ENCODE data around the gene SPPL3.
"Not testable (repeated sequence)": the region's sequence is repeated elsewhere in the genome, so short reads cannot be mapped to it uniquely, and the experiment has no call there.

Gene SPPL3

GRCh38 chr12:120744922-120745493, 159.2 kb downstream of the SPPL3 start:
- DNase-seq (ENCODE audit: low spot score): no peak

- DNase-seq (ENCODE audit: low spot score): no peak
Observed at GRCh38 chr12:120741476-120742421, 162.4 kb downstream of the SPPL3 start.

DNA sequence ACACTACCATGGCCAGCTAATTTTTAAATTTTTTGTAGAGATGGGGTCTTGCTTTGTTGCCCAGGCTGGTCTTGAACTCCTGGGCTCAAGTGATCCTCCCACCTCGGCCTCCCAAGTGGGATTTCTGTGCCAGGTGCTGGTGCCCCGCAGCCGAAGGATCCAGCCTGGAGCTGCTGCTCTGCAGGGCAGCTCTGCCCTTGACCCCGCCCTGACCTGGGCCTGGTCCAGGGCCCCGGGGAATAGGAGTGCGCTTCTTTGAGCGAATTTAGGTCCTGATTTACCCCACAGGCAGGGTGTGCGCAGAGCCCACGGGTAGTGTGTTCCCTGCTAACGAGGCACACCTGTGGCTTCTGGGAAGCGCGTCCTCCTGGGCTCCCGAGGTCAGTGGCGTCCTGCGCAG, 163.3 kb downstream of the SPPL3 start:
- DNase-seq (ENCODE audit: low spot score): no peak

- DNase-seq (ENCODE audit: low spot score): no peak
Observed at GRCh38 chr12:120739821-120740613, 164.1 kb downstream of the SPPL3 start.

DNA sequence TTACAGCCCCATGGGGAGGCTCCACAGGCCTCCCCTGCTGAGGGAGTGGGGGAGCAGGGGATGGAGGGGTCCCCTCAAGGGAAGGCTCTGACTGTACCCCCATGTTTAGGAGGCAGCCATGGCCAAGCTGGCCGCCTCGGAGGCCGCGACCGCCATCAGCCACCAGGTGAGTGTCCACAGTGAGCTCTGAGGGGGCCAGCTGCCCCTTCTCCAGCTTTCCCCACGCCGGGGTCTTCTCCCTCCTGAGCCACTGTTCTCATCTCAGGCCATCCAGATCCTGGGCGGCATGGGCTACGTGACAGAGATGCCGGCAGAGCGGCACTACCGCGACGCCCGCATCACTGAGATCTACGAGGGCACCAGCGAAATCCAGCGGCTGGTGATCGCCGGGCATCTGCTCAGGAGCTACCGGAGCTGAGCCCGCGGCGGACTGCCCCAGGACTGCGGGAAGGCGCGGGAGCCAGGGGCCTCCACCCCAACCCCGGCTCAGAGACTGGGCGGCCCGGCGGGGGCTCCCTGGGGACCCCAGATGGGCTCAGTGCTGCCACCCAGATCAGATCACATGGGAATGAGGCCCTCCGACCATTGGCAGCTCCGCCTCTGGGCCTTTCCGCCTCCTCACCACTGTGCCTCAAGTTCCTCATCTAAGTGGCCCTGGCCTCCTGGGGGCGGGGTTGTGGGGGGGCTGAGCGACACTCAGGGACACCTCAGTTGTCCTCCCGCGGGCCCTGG, 165.0 kb downstream of the SPPL3 start:
- DNase-seq (ENCODE audit: low spot score): no peak

- no peak for DNase-seq (ENCODE audit: low spot score)
Observed at GRCh38 chr12:120738252-120739030, 165.7 kb downstream of the SPPL3 start.

DNA sequence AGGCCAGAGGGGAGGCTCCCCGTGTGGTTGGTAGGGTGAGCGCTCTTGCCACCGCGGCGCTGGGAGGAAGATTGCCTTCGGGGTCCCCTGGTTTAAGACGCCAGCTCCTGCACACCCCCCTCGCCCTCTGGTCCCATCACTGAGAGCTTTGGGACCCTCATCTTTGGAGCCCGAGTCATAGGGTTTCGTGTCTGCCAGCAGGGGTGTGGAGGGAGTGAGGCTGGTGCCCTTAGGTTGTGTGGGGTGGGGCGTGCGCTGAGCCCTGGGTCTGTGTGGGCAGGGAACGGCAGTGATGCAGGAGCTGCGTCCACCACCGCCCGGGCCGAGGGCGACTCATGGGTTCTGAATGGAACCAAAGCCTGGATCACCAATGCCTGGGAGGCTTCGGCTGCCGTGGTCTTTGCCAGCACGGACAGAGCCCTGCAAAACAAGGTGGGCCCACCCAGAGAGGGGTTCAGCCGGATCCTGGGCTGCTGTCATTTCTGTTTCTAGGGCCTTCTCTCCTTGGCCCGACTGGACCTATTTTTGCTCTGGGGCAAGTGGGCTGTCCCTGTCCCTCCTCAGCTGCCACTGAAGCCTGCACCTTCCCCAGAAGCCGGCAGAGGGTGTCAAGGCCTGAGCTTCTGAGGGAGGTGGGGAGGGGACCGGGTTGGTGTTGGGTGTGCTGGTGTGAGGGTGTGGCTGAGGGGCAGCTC, 166.5 kb downstream of the SPPL3 start:
- DNase-seq (ENCODE audit: low spot score): no peak

DNA sequence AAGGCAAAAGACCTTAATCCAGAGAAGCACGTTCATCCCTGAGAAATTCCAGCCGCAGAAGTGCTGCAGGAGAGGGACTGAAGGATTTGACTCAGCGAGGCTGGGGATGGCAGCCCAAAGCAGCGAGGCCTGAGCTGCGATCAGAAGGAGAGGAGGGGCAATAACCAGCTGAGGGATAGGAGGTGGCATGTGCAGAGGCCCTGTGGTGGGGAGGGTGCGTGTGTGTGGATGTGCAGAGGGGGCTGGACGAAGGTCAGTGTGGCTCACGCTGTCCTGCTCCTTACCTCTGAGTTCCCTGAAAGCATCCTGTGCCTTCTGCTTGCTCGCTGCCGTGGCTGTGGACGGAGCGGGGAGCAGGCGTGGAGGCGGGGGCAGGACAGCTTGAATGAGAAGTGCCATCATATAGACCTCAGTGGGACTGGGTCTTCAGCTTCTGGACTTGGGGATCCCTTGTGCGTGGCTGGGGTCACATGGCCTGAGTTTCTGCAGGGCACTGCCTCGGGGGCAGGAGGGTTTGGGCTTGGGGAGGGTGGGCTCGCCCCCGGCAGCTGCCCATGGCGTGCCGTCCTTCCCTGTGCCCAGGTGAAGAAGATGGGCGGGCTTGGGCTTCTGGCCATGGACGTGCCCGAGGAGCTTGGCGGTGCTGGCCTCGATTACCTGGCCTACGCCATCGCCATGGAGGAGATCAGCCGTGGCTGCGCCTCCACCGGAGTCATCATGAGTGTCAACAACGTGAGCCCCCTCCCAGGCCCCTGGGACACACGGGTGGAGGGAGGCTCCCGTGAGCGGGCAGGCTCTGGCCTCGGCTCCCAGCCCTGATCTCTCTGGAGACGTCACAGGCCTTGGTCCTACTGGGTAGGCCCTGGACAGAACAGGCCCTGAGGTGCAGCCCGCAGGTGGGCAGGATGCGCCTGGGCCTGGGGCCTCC, 167.5 kb downstream of the SPPL3 start:
- no peak for DNase-seq (ENCODE audit: low spot score)

- DNase-seq (ENCODE audit: low spot score): no peak
Observed at GRCh38 chr12:120735181-120735580, 169.0 kb downstream of the SPPL3 start.

GRCh38 chr12:120734210-120734609, 169.9 kb downstream of the SPPL3 start:
- no peak for DNase-seq (ENCODE audit: low spot score)

DNA sequence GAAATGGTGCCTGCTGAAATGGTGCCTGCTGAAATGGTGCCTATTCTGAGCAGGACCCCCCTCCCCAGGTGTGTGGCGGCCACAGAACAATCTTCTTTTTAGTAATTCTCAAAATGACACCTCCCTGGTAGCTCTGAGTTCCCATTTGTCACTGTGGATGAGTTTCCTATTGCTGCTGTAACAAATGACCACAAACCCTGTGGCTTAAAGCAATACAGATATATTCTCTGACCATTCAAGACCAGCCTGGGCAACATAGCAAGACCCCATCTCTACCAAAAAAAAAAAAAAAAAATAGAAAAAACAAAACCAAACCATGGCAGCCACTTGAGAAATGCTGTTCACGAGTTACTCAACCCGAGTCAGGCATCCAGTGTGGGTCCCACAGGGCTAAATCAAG, 170.6 kb downstream of the SPPL3 start:
- DNase-seq (ENCODE audit: low spot score): no peak

- DNase-seq (ENCODE audit: low spot score): not testable (repeated sequence)
Observed at GRCh38 chr12:120732198-120732597, 172.0 kb downstream of the SPPL3 start.

- no peak for DNase-seq (ENCODE audit: low spot score)
Observed at GRCh38 chr12:120726961-120727360, 177.2 kb downstream of the SPPL3 start.

DNA sequence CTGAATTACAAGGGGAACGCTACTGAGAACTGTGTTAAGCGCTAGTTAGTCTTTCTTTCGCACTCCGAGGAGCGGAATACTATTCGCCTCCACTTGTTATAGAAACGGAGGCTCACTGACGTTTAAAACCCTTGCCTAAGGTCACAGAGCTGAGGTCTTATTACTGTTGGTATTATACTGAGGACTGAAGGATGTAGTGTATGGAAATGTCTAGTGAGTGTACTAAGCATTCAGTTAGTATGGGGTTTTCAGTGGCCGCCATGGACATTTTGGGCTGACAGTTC, 177.7 kb downstream of the SPPL3 start:
- DNase-seq (ENCODE audit: low spot score): no peak

GRCh38 chr12:120725659-120726509, 178.3 kb downstream of the SPPL3 start, which contains the start of gene ACADS:
Gene ACADS, plus strand, starts transcription at chr12:120725826. Its CDS starts 60 bp downstream, at chr12:120725886.
- DNase-seq (ENCODE audit: low spot score): peak; percentile 80

DNA sequence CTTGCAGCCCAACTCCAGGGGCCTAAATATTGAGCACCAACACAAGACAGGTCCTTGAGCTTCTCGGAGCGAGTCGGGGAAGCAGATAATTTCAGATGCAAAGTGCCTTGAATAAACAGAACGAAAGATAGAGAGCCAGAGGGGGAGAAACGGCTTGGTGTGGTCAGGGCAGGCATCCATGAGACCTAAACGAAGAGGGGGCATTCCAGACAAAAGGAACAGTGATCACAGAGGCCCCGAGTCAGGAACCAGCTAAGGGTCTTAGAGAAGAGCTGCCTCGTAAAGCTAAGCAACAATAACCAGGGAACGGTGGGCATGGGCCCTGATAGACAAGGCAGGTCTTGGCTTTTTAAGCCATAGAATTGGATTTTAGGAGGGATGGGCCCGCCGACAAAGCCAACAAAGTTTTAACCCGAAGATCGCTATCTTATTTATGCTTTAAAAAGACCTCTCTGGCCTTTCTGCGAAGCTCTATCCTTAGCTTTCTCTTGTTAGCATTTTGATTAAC, 179.0 kb downstream of the SPPL3 start:
- no peak for DNase-seq (ENCODE audit: low spot score)

DNA sequence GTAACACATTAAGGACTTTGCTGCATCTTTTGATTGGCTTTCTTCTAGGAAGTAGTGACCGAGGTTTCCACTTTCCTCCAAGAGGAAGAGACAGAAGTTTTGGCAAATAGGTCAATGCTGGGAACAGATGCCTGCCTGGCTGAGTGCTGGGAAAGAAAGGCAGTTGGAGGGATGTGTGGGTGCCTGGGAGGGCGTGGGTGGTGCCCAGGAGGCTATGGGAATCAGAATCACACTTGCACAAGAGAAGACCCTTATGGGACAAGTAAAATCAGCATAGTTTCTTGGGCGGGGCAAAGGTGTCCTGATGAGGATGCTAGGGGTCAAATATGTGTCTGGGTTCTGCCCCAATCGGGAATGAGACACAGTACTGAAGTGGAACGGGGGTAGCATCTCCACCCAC, 179.4 kb downstream of the SPPL3 start:
- no peak for DNase-seq (ENCODE audit: low spot score)

GRCh38 chr12:120722784-120723183, 181.4 kb downstream of the SPPL3 start:
- no peak for DNase-seq (ENCODE audit: low spot score)
